A549 (cell line): ENCODE measurements around the gene FGG.

Source experiments
- CHD2 ChIP-seq: fragments of 150-350 bp; IDR thresholded peaks from 2 replicates; pipeline ENCODE4 v1.6.1; 2014; ENCODE audit warnings: low read length; ENCODE audit not compliant: partially characterized antibody
- MYC ChIP-seq: IDR thresholded peaks from 2 replicates; pipeline ENCODE4 v1.6.1; 2012; ENCODE audit warnings: mild to moderate bottlenecking, inconsistent platforms, low read length, improper control_type of control experiment, borderline replicate concordance
- POLR2A ChIP-seq: IDR thresholded peaks from 2 replicates; pipeline ENCODE4 v1.6.1; 2012; ENCODE audit warnings: mild to moderate bottlenecking, low read length
- TF ChIP-seq, protein P1 (sequence below): IDR thresholded peaks from 2 replicates; pipeline ENCODE4 v1.6.1; 2012; ENCODE audit warnings: low read depth, borderline replicate concordance
- TF ChIP-seq, protein P2 (sequence below): fragments of >200 bp; sonication (Bioruptor Twin); formaldehyde crosslinking; IDR thresholded peaks from 3 replicates; pipeline ENCODE4 v1.5.1; 2016
- TF ChIP-seq, protein P3 (sequence below): IDR thresholded peaks from 2 replicates; pipeline ENCODE4 v1.6.1; 2012
- TF ChIP-seq, protein P4 (sequence below): fragments of 200-600 bp; sonication (generic); IDR thresholded peaks from 2 replicates; pipeline ENCODE4 v1.6.1; 2016; ENCODE audit warnings: antibody characterized with exemption, mild to moderate bottlenecking, moderate library complexity

DNA sequence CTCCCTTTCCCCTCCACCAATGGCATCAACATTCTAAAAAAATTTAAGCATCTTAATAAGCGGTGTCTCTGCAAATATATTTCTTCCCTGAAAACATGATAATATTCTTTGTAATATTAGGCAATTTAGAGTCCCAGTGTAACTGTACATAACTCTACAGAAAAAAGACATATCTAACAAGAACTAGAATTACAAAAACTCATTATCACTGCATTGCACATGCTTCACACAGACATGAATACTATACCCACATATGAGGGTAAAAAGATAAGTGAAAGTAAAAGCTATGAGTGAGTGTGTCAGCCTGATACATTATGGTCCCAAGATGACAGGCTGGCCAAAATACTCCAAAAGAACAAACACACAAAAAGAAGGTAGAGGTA is 52.0 kb downstream of the FGG start:
- no peak for TF ChIP-seq CHD2
- no peak for TF ChIP-seq MYC
- TF ChIP-seq, protein P1, sequence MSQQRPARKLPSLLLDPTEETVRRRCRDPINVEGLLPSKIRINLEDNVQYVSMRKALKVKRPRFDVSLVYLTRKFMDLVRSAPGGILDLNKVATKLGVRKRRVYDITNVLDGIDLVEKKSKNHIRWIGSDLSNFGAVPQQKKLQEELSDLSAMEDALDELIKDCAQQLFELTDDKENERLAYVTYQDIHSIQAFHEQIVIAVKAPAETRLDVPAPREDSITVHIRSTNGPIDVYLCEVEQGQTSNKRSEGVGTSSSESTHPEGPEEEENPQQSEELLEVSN: no peak
- TF ChIP-seq, protein P2, sequence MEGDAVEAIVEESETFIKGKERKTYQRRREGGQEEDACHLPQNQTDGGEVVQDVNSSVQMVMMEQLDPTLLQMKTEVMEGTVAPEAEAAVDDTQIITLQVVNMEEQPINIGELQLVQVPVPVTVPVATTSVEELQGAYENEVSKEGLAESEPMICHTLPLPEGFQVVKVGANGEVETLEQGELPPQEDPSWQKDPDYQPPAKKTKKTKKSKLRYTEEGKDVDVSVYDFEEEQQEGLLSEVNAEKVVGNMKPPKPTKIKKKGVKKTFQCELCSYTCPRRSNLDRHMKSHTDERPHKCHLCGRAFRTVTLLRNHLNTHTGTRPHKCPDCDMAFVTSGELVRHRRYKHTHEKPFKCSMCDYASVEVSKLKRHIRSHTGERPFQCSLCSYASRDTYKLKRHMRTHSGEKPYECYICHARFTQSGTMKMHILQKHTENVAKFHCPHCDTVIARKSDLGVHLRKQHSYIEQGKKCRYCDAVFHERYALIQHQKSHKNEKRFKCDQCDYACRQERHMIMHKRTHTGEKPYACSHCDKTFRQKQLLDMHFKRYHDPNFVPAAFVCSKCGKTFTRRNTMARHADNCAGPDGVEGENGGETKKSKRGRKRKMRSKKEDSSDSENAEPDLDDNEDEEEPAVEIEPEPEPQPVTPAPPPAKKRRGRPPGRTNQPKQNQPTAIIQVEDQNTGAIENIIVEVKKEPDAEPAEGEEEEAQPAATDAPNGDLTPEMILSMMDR: no peak
- no peak for TF ChIP-seq POLR2A
- TF ChIP-seq, protein P3, sequence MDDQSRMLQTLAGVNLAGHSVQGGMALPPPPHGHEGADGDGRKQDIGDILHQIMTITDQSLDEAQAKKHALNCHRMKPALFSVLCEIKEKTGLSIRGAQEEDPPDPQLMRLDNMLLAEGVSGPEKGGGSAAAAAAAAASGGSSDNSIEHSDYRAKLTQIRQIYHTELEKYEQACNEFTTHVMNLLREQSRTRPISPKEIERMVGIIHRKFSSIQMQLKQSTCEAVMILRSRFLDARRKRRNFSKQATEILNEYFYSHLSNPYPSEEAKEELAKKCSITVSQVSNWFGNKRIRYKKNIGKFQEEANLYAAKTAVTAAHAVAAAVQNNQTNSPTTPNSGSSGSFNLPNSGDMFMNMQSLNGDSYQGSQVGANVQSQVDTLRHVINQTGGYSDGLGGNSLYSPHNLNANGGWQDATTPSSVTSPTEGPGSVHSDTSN: no peak
- TF ChIP-seq, protein P4, sequence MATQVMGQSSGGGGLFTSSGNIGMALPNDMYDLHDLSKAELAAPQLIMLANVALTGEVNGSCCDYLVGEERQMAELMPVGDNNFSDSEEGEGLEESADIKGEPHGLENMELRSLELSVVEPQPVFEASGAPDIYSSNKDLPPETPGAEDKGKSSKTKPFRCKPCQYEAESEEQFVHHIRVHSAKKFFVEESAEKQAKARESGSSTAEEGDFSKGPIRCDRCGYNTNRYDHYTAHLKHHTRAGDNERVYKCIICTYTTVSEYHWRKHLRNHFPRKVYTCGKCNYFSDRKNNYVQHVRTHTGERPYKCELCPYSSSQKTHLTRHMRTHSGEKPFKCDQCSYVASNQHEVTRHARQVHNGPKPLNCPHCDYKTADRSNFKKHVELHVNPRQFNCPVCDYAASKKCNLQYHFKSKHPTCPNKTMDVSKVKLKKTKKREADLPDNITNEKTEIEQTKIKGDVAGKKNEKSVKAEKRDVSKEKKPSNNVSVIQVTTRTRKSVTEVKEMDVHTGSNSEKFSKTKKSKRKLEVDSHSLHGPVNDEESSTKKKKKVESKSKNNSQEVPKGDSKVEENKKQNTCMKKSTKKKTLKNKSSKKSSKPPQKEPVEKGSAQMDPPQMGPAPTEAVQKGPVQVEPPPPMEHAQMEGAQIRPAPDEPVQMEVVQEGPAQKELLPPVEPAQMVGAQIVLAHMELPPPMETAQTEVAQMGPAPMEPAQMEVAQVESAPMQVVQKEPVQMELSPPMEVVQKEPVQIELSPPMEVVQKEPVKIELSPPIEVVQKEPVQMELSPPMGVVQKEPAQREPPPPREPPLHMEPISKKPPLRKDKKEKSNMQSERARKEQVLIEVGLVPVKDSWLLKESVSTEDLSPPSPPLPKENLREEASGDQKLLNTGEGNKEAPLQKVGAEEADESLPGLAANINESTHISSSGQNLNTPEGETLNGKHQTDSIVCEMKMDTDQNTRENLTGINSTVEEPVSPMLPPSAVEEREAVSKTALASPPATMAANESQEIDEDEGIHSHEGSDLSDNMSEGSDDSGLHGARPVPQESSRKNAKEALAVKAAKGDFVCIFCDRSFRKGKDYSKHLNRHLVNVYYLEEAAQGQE: no peak
